ENCODE measurements around the gene MKRN2. TPM values are rescaled to one million over a fixed set of nuclear protein-coding genes. Genes with fewer than 3 reads are reported as not detected.

The MKRN2 gene
- total RNA-seq, 2 experiments from 2014 or later, result 21.9 to 25.7 TPM

- peaks cover 13% of the 10 kb centered on the region; the same call in 1 of the 2 replicates for H3K9me3 ChIP-seq (ENCODE audit: low read length)
- no peak for DNase-seq (ENCODE audit: low spot score)
- intact Hi-C loops (cut with micrococcal nuclease; ENCODE audit: unreplicated experiment), result no loop called here
- peaks cover 35% of the 10 kb centered on the region for H3K79me2 ChIP-seq (ENCODE audit: insufficient read depth, low read depth, low read length)
- H2AFZ ChIP-seq (ENCODE audit: low read length), result no peak overlapping the region
- H3K36me3 ChIP-seq (ENCODE audit: insufficient read depth, low read length), result peaks cover 77% of the 10 kb centered on the region
- no peak overlapping the region for H3K27ac ChIP-seq (ENCODE audit: low read depth, low read length, poor library complexity, severe bottlenecking)
- no peak for TF ChIP-seq CTCF (conservative IDR thresholded peaks at IDR 0.05; ENCODE audit: low read length)
- no TSS peak for BruUV-seq (replicated peaks)
- no peak overlapping the region for H3K4me2 ChIP-seq (ENCODE audit: low read length)
- H3K4me1 ChIP-seq (ENCODE audit: insufficient read depth, low read length, poor library complexity, severe bottlenecking), result peaks cover 6% of the 10 kb centered on the region
- ChIA-PET POLR2A (interaction anchor here (1.2 kb wide), 1 partner anchor 47 kb away, joined by 3 read pairs; no protein-coding TSS in a partner anchor), CTCF (ENCODE audit: unreplicated experiment) (interaction anchor here (0.6 kb wide), 1 partner anchor 562 kb away, joined by 3 read pairs; no protein-coding TSS in a partner anchor)
- H3K4me3 ChIP-seq (ENCODE audit: low read depth, low read length, poor library complexity, severe bottlenecking), result no peak overlapping the region
- no peaks in the 10 kb centered on the region for H4K20me1 ChIP-seq (ENCODE audit: insufficient read depth, low read length)
- H3K9me2 ChIP-seq (ENCODE audit: insufficient read depth, low read length), result no peaks in the 10 kb centered on the region
These were observed 12.9 kb downstream of the MKRN2 start for GRCh38 chr3:12569836-12570235.

- no TSS peak for BruUV-seq (replicated peaks)
These were observed 15.1 kb downstream of the MKRN2 start for GRCh38 chr3:12571986-12572385.

GRCh38 chr3:12574131-12574530 lies 17.2 kb downstream of the MKRN2 start:
- H3K4me2 ChIP-seq (ENCODE audit: low read length), result no peak overlapping the region
- H3K9me2 ChIP-seq (ENCODE audit: insufficient read depth, low read length), result no peaks in the 10 kb centered on the region
- DNase-seq (ENCODE audit: low spot score), result no peak
- H3K27ac ChIP-seq (ENCODE audit: low read depth, low read length, poor library complexity, severe bottlenecking), result no peak overlapping the region
- no peak overlapping the region for H3K4me3 ChIP-seq (ENCODE audit: low read depth, low read length, poor library complexity, severe bottlenecking)
- no peak overlapping the region for H2AFZ ChIP-seq (ENCODE audit: low read length)
- peaks cover 93% of the 10 kb centered on the region for H3K36me3 ChIP-seq (ENCODE audit: insufficient read depth, low read length)
- no TSS peak for BruUV-seq (replicated peaks)
- H3K79me2 ChIP-seq (ENCODE audit: insufficient read depth, low read depth, low read length), result no peaks in the 10 kb centered on the region
- TF ChIP-seq CTCF (conservative IDR thresholded peaks at IDR 0.05; ENCODE audit: low read length) (no peak), EZH2phosphoT487 (IDR thresholded peaks at IDR 0.05; ENCODE audit: borderline replicate concordance, low read depth, low read length) (no peak)
- no peaks in the 10 kb centered on the region for H3K4me1 ChIP-seq (ENCODE audit: insufficient read depth, low read length, poor library complexity, severe bottlenecking)
- ChIA-PET POLR2A (no interaction called here), CTCF (ENCODE audit: unreplicated experiment) (no interaction called here)
- intact Hi-C loops (cut with micrococcal nuclease; ENCODE audit: unreplicated experiment), result no loop called here
- H3K9me3 ChIP-seq (ENCODE audit: low read length), result no peaks in the 10 kb centered on the region
- H4K20me1 ChIP-seq (ENCODE audit: insufficient read depth, low read length), result no peaks in the 10 kb centered on the region

More at GRCh38 chr3:12571986-12572385, 15.1 kb downstream of the MKRN2 start:
- Histone ChIP-seq H2AFZ (ENCODE audit: low read length) (no peak overlapping the region), H3K4me2 (ENCODE audit: low read length) (no peak overlapping the region), H3K79me2 (ENCODE audit: insufficient read depth, low read depth, low read length) (peaks cover 14% of the 10 kb centered on the region), H3K4me3 (ENCODE audit: low read depth, low read length, poor library complexity, severe bottlenecking) (no peak overlapping the region), H3K9me3 (ENCODE audit: low read length) (0 out of 2 replicates have a peak, but pooled peaks cover 4% of the 10 kb centered on the region), H3K9me2 (ENCODE audit: insufficient read depth, low read length) (no peaks in the 10 kb centered on the region), H3K27ac (ENCODE audit: low read depth, low read length, poor library complexity, severe bottlenecking) (no peak overlapping the region), H3K4me1 (ENCODE audit: insufficient read depth, low read length, poor library complexity, severe bottlenecking) (peaks cover 6% of the 10 kb centered on the region), H3K36me3 (ENCODE audit: insufficient read depth, low read length) (peaks cover 85% of the 10 kb centered on the region), H4K20me1 (ENCODE audit: insufficient read depth, low read length) (no peaks in the 10 kb centered on the region)
- TF ChIP-seq CTCF (conservative IDR thresholded peaks at IDR 0.05; ENCODE audit: low read length) (no peak), EZH2phosphoT487 (IDR thresholded peaks at IDR 0.05; ENCODE audit: borderline replicate concordance, low read depth, low read length) (no peak)
- no peak for DNase-seq (ENCODE audit: low spot score)
- CTCF ChIA-PET (ENCODE audit: unreplicated experiment), result no interaction called here
- intact Hi-C loops (cut with micrococcal nuclease; ENCODE audit: unreplicated experiment), result no loop called here
- POLR2A ChIA-PET, result no interaction called here
